Endothelial cell of umbilical vein (primary cell): Measurements from ENCODE around the gene SLC34A2. TPM values are rescaled to one million over a fixed set of nuclear protein-coding genes. Genes with fewer than 3 reads are reported as not detected.

Experiments used
- BruUV-seq: library from RNA; stranded (reverse); fragments of 400-500 nt; replicated peaks from 2 replicates; lab custom pipeline; 2021; lab: Mats Ljungman, UMichigan
- CTCF ChIA-PET: fragments of 300-600, 350-600 bp; sonication (Branson Sonifier 250); formaldehyde crosslinking; loops from one replicate; lab custom pipeline; 2021; ENCODE audit warnings: antibody characterized with exemption, inconsistent platforms; lab: Charles Lee
- POLR2A ChIA-PET: fragments of 300-600, 350-600 bp; sonication (Branson Sonifier 250); formaldehyde crosslinking; loops from one replicate; lab custom pipeline; 2021; ENCODE audit warnings: antibody characterized with exemption, inconsistent platforms; lab: Charles Lee
- DNase-seq: peaks from one replicate; pipeline ENCODE4 v3.0.0-alpha.2; 2011; ENCODE audit warnings: low read depth, low spot score
- FAIRE-seq: peaks from 2 replicates; lab custom pipeline; 2011; peaks lifted over from hg19 to GRCh38; lab: Jason Lieb, UNC
- H2AFZ ChIP-seq: 2 replicates; pipeline ENCODE4 v1.6.0; 2012; ENCODE audit warnings: low read depth, low read length, control low read depth, inconsistent platforms
- H3K27ac ChIP-seq: 2 replicates; pipeline ENCODE4 v1.5.1; 2011; ENCODE audit warnings: low read depth, mild to moderate bottlenecking, control low read depth, low read length, moderate library complexity; ENCODE audit not compliant: insufficient read depth
- H3K27me3 ChIP-seq, 2 experiments: 2 replicates each; pipeline versions ENCODE4 v1.6.0 to v1.6.1; 2011; ENCODE audit warnings: low read length in 2 of 2, mixed read lengths in 1 of 2; ENCODE audit not compliant: control insufficient read depth in 2 of 2, insufficient read depth in 2 of 2
- H3K36me3 ChIP-seq, 2 experiments: 2 replicates in 1 of 2; 3 replicates in 1 of 2; pipeline ENCODE4 v1.5.1; 2011; ENCODE audit warnings: low read length in 2 of 2, mild to moderate bottlenecking in 1 of 2, moderate library complexity in 1 of 2; ENCODE audit not compliant: control insufficient read depth in 2 of 2, insufficient read depth in 2 of 2; ENCODE audit errors: extremely low read depth in 1 of 2
- H3K4me1 ChIP-seq: 3 replicates; pipeline ENCODE4 v1.5.1; 2011; ENCODE audit warnings: mild to moderate bottlenecking, low read length; ENCODE audit not compliant: control insufficient read depth, insufficient read depth; ENCODE audit errors: extremely low read depth
- H3K4me2 ChIP-seq: 2 replicates; pipeline ENCODE4 v1.6.1; 2011; ENCODE audit warnings: low read length, control low read depth, mixed read lengths; ENCODE audit not compliant: insufficient read depth
- H3K4me3 ChIP-seq, 3 experiments: fragments of 200-600 bp in 1 of 3; sonication (generic), shearing (Covaris generic) in 1 of 3; replicated peaks in 1 of 3; 2 replicates each; pipeline ENCODE4 v1.5.1; 2011 to 2016; ENCODE audit warnings: control low read depth in 3 of 3, low read length in 3 of 3, mild to moderate bottlenecking in 2 of 3, inconsistent platforms in 1 of 3, low read depth in 1 of 3, moderate library complexity in 1 of 3; ENCODE audit not compliant: insufficient read depth in 1 of 3
- H3K79me2 ChIP-seq: 2 replicates; pipeline ENCODE4 v1.6.0; 2012; ENCODE audit warnings: low read length, inconsistent platforms; ENCODE audit not compliant: control insufficient read depth, insufficient read depth
- H3K9ac ChIP-seq: replicated peaks from 2 replicates; pipeline ENCODE3; 2011; ENCODE audit warnings: low read length, control low read depth; ENCODE audit not compliant: insufficient read depth; ENCODE audit errors: extremely low read depth
- H3K9me1 ChIP-seq: replicated peaks from 3 replicates; pipeline ENCODE4 v1.6.0; 2011; ENCODE audit warnings: mild to moderate bottlenecking, low read length; ENCODE audit not compliant: control insufficient read depth, insufficient read depth; ENCODE audit errors: extremely low read depth
- H3K9me3 ChIP-seq: replicated peaks from 2 replicates; pipeline ENCODE4 v1.5.1; 2012; ENCODE audit warnings: low read length, inconsistent platforms; ENCODE audit not compliant: control insufficient read depth, insufficient read depth
- H4K20me1 ChIP-seq: replicated peaks from 2 replicates; pipeline ENCODE3; 2011; ENCODE audit warnings: mild to moderate bottlenecking, low read length; ENCODE audit not compliant: control insufficient read depth, insufficient read depth; ENCODE audit errors: extremely low read depth
- CTCF ChIP-seq, 2 donors: IDR thresholded peaks; 1 replicate in 1 of 2; 2 replicates in 1 of 2; pipeline ENCODE4 v1.5.1; 2011; ENCODE audit warnings: low read length in 2 of 2, mild to moderate bottlenecking in 2 of 2, moderate library complexity in 2 of 2, control low read depth in 1 of 2, inconsistent platforms in 1 of 2, low read depth in 1 of 2; ENCODE audit not compliant: insufficient read depth in 1 of 2; ENCODE audit errors: extremely low read depth in 1 of 2
- EZH2 ChIP-seq: IDR thresholded peaks from 2 replicates; pipeline ENCODE4 v1.6.1; 2012; ENCODE audit warnings: borderline replicate concordance, low read depth, mild to moderate bottlenecking, moderate library complexity, low read length, inconsistent platforms; ENCODE audit not compliant: severe bottlenecking
- FOS ChIP-seq: IDR thresholded peaks from 2 replicates; pipeline ENCODE4 v1.6.1; 2011; ENCODE audit warnings: mild to moderate bottlenecking, low read length, moderate library complexity, borderline replicate concordance; ENCODE audit not compliant: insufficient read depth
- GATA2 ChIP-seq: IDR thresholded peaks from 2 replicates; pipeline ENCODE4 v1.7.0; 2011; ENCODE audit warnings: low read depth, mild to moderate bottlenecking, moderate library complexity, mixed read lengths, low read length; ENCODE audit not compliant: insufficient read length, insufficient read depth
- JUN ChIP-seq: IDR thresholded peaks from 2 replicates; pipeline ENCODE4 v1.6.1; 2011; ENCODE audit warnings: borderline replicate concordance, low read depth; ENCODE audit not compliant: insufficient read length, insufficient read depth
- MAX ChIP-seq: IDR thresholded peaks from 2 replicates; pipeline ENCODE4 v1.6.1; 2011; ENCODE audit not compliant: insufficient read depth, insufficient read length
- MYC ChIP-seq: IDR thresholded peaks from one replicate; pipeline ENCODE4 v1.6.1; 2011; ENCODE audit warnings: mild to moderate bottlenecking, low read depth, low read length
- POLR2A ChIP-seq: IDR thresholded peaks from 2 replicates; pipeline ENCODE4 v1.6.1; 2012; ENCODE audit warnings: low read depth, mild to moderate bottlenecking, control low read depth, low read length
- POLR2AphosphoS5 ChIP-seq: IDR thresholded peaks from 2 replicates; pipeline ENCODE4 v1.6.1; 2012; ENCODE audit warnings: low read depth, mild to moderate bottlenecking, control low read depth, low read length, moderate library complexity; ENCODE audit not compliant: insufficient read depth
- dilution Hi-C: fragments of 300-500 bp; cut with MboI; formaldehyde crosslinking; loops from one replicate; pipeline ENCODE4 v1.15.0; 2019; ENCODE audit warnings: low sequenced_read_pairs; ENCODE audit not compliant: extremely low pct_ligation_motif_present
- intact Hi-C: fragments of 100-400 bp; cut with micrococcal nuclease; formaldehyde crosslinking; loops from one replicate; pipeline ENCODE4 v1.10.0; 2022
- polyA plus RNA-seq, 4 experiments: library from polyadenylated mRNA; depleted of rRNA in 3 of 4; stranded (reverse) in 3 of 4; unstranded in 1 of 4; fragments of >200 nt; gene quantifications; 2 replicates each; pipeline versions ENCODE4 v1.2.1 to v1.2.3, GENCODE V29; 2011 to 2012; ENCODE audit warnings: missing spikeins in 1 of 4
- total RNA-seq: library from RNA; stranded (reverse); gene quantifications from 2 replicates; pipeline ENCODE4 v1.2.3, GENCODE V29; 2021

SLC34A2 gene
- total and polyA plus RNA-seq, 2 donors (not counting 3 experiments of a cell fraction or from before 2014, with no cell fraction given), result not detected

GRCh38 chr4:25638806-25639205 is 16.8 kb upstream of the SLC34A2 start:
- Histone ChIP-seq H3K9me3 (no peaks in the 10 kb centered on the region), H3K9ac (no peak overlapping the region), H3K4me1 (no peaks in the 10 kb centered on the region), H3K4me2 (no peak overlapping the region), H2AFZ (no peak overlapping the region), H3K27me3 (no peaks in the 10 kb centered on the region), H3K79me2 (no peaks in the 10 kb centered on the region), H4K20me1 (no peaks in the 10 kb centered on the region), H3K4me3 (no peak overlapping the region), H3K9me1 (no peaks in the 10 kb centered on the region), H3K27ac (no peak overlapping the region), H3K36me3 (no peaks in the 10 kb centered on the region)
- ChIA-PET POLR2A (no interaction called here), CTCF (interaction anchor here (0.7 to 1.2 kb wide), 2 partner anchors 19 to 199 kb away, joined by 3 to 4 read pairs; no protein-coding TSS in a partner anchor)
- FAIRE-seq (no peak), DNase-seq (no peak)
- no peak for TF ChIP-seq EZH2
- TF ChIP-seq POLR2A, result no peak
- TF ChIP-seq MYC, result no peak
- no peak for TF ChIP-seq POLR2AphosphoS5
- no peak for TF ChIP-seq MAX
- no peak for TF ChIP-seq JUN
- no peak for TF ChIP-seq FOS
- no peak for TF ChIP-seq GATA2
- TF ChIP-seq CTCF (IDR thresholded peaks at IDR 0.05; ENCODE audit: extremely low read depth in 1 of 2, insufficient read depth in 1 of 2, low read depth in 1 of 2, low read length in 2 of 2), result no peak
- BruUV-seq, result no TSS peak
- dilution Hi-C loops (no loop called here), intact Hi-C loops (no loop called here)
